PC-3 (cell line): Measurements from ENCODE around the gene CD44. TPM values are rescaled to one million over a fixed set of nuclear protein-coding genes. Genes with fewer than 3 reads are reported as not detected.

ENCODE experiments used
- ATAC-seq: fragments of 200-7000 bp; cut with Tn5 transposase; 2 replicates; pipeline ENCODE4 v1.9.1; 2020; ENCODE audit warnings: mild to moderate bottlenecking, moderate library complexity
- BruUV-seq: library from RNA; stranded (reverse); fragments of 400-500 nt; replicated peaks from 2 replicates; lab custom pipeline; 2021; lab: Mats Ljungman, UMichigan
- CTCF ChIA-PET: fragments of 300-600 bp; sonication (Branson Sonifier 250); formaldehyde crosslinking; loops from one replicate; lab custom pipeline; 2022; ENCODE audit warnings: antibody characterized with exemption; lab: Charles Lee
- POLR2A ChIA-PET: fragments of 300-600 bp; sonication (Branson Sonifier 250); formaldehyde crosslinking; loops from one replicate; lab custom pipeline; 2022; ENCODE audit warnings: antibody characterized with exemption; ENCODE audit not compliant: unreplicated experiment; lab: Charles Lee
- DNase-seq: peaks from one replicate; pipeline ENCODE4 v3.0.0-alpha.2; 2015
- H2AFZ ChIP-seq: fragments of 300-600 bp; sonication (generic); 2 replicates; pipeline ENCODE4 v1.6.0; 2016; ENCODE audit warnings: antibody characterized with exemption, low read length
- H3F3A ChIP-seq: fragments of 300-600 bp; sonication (generic); one replicate; pipeline ENCODE4 v1.6.0; 2017; ENCODE audit warnings: antibody characterized with exemption, low read length, control low read depth, mild to moderate bottlenecking; ENCODE audit not compliant: unreplicated experiment
- H3K27ac ChIP-seq: fragments of 300-600 bp; sonication (generic); 2 replicates; pipeline ENCODE4 v1.5.1; 2016; ENCODE audit warnings: mild to moderate bottlenecking, low read length
- H3K27me3 ChIP-seq: fragments of 300-600 bp; sonication (generic); 2 replicates; pipeline ENCODE4 v1.6.1; 2016; ENCODE audit warnings: low read length, mixed read lengths
- H3K36me3 ChIP-seq: fragments of 300-600 bp; sonication (generic); 2 replicates; pipeline ENCODE4 v1.6.1; 2016; ENCODE audit warnings: low read depth, mixed run types, low read length, mixed read lengths
- H3K4me1 ChIP-seq: fragments of 300-600 bp; sonication (generic); 2 replicates; pipeline ENCODE4 v1.5.1; 2016; ENCODE audit warnings: low read length; ENCODE audit not compliant: insufficient read depth
- H3K4me2 ChIP-seq: fragments of 300-600 bp; sonication (generic); 2 replicates; pipeline ENCODE4 v1.6.0; 2016; ENCODE audit warnings: low read length
- H3K4me3 ChIP-seq: fragments of 300-600 bp; sonication (generic); 2 replicates; pipeline ENCODE4 v1.5.1; 2016; ENCODE audit warnings: mild to moderate bottlenecking, low read length, mixed read lengths
- H3K79me2 ChIP-seq: fragments of 300-600 bp; sonication (generic); 2 replicates; pipeline ENCODE4 v1.6.1; 2017; ENCODE audit warnings: low read length, mixed read lengths
- H3K9ac ChIP-seq: fragments of 300-600 bp; sonication (generic); 2 replicates; pipeline ENCODE4 v1.6.0; 2016; ENCODE audit warnings: mild to moderate bottlenecking, low read length
- H3K9me2 ChIP-seq: fragments of 300-600 bp; sonication (generic); replicated peaks from 2 replicates; pipeline ENCODE4 v1.6.1; 2016; ENCODE audit warnings: mixed run types, low read length, mixed read lengths
- H3K9me3 ChIP-seq: fragments of 300-600 bp; sonication (generic); 2 replicates; pipeline ENCODE4 v1.6.1; 2016; ENCODE audit warnings: low read length, mixed read lengths
- H4K20me1 ChIP-seq: fragments of 300-600 bp; sonication (generic); 2 replicates; pipeline ENCODE4 v1.6.1; 2016; ENCODE audit warnings: low read length, mixed read lengths
- CTCF ChIP-seq: fragments of 300-600 bp; sonication (generic); conservative IDR thresholded peaks from 2 replicates; pipeline ENCODE4 v1.5.1; 2017; ENCODE audit warnings: antibody characterized with exemption, low read depth, mild to moderate bottlenecking, low read length
- EZH2 ChIP-seq: fragments of 300-600 bp; sonication (generic); IDR thresholded peaks from one replicate; pipeline ENCODE4 v1.6.1; 2017; ENCODE audit warnings: antibody characterized with exemption, mild to moderate bottlenecking, low read length; ENCODE audit not compliant: unreplicated experiment
- EZH2phosphoT487 ChIP-seq: fragments of 300-600 bp; sonication (generic); IDR thresholded peaks from 2 replicates; pipeline ENCODE4 v1.6.1; 2018; ENCODE audit warnings: mild to moderate bottlenecking, antibody characterized with exemption, low read length, borderline replicate concordance
- intact Hi-C: fragments of 100-400 bp; cut with micrococcal nuclease; formaldehyde crosslinking; loops from 2 replicates; pipeline ENCODE4 v1.9.0; 2023
- total RNA-seq: library from RNA; depleted of rRNA; stranded (reverse); fragments of >200 nt; gene quantifications from 2 replicates; pipeline ENCODE4 v1.2.3, GENCODE V29; 2014

The CD44 gene
- total RNA-seq, 1 experiment from 2014 or later: 181 TPM

GRCh38 chr11:35131886-35132285 lies 7.1 kb upstream of the CD44 start:
- H3K4me3 ChIP-seq: no peak overlapping the region
- ChIA-PET CTCF (no interaction called here), POLR2A (no interaction called here)
- TF ChIP-seq EZH2: no peak
- TF ChIP-seq CTCF: no peak
- no peak for TF ChIP-seq EZH2phosphoT487
- no peaks in the 10 kb centered on the region for H3K9me2 ChIP-seq
- H4K20me1 ChIP-seq: no peaks in the 10 kb centered on the region
- H3K4me1 ChIP-seq: peaks cover 8% of the 10 kb centered on the region
- DNase-seq: no peak
- no peak overlapping the region for H2AFZ ChIP-seq
- BruUV-seq: no TSS peak
- no peaks in the 10 kb centered on the region for H3K79me2 ChIP-seq
- H3K4me2 ChIP-seq: no peak overlapping the region
- no peak for ATAC-seq
- H3K27ac ChIP-seq: no peak overlapping the region
- H3K9me3 ChIP-seq: no peaks in the 10 kb centered on the region
- H3K27me3 ChIP-seq: no peaks in the 10 kb centered on the region
- no peaks in the 10 kb centered on the region for H3F3A ChIP-seq
- intact Hi-C loops: no loop called here
- H3K9ac ChIP-seq: no peak overlapping the region
- H3K36me3 ChIP-seq: no peaks in the 10 kb centered on the region

DNA sequence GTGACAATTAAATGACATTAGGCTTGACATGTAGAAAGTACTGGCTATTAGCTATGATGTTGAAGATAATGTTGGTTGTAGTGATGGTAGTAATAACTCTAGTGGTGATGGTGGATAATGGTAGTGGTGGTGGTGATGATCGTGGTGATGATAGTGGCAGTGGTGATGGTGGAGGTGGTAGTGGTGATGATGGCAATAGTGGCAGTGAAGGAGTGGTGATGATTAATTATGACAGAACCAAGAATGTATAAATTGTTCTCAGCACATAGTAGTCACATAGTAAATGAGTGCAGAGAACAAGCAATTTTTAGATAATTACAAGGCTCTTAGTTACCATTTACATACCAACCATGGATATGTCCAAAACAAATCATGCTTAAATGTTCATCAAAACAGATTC lies 5.3 kb upstream of the CD44 start:
- Histone ChIP-seq H4K20me1 (no peaks in the 10 kb centered on the region), H3K4me1 (peaks cover 14% of the 10 kb centered on the region), H3F3A (no peaks in the 10 kb centered on the region), H3K9me3 (no peaks in the 10 kb centered on the region), H3K9me2 (no peaks in the 10 kb centered on the region), H3K27me3 (no peaks in the 10 kb centered on the region), H3K9ac (no peak overlapping the region), H3K79me2 (peaks cover 3% of the 10 kb centered on the region), H3K4me2 (no peak overlapping the region), H2AFZ (no peak overlapping the region), H3K36me3 (no peaks in the 10 kb centered on the region), H3K27ac (no peak overlapping the region), H3K4me3 (no peak overlapping the region)
- ChIA-PET POLR2A (no interaction called here), CTCF (no interaction called here)
- no TSS peak for BruUV-seq
- ATAC-seq: no peak
- TF ChIP-seq EZH2: no peak
- no peak for TF ChIP-seq EZH2phosphoT487
- no peak for TF ChIP-seq CTCF
- no peak for DNase-seq
- intact Hi-C loops: no loop called here

DNA sequence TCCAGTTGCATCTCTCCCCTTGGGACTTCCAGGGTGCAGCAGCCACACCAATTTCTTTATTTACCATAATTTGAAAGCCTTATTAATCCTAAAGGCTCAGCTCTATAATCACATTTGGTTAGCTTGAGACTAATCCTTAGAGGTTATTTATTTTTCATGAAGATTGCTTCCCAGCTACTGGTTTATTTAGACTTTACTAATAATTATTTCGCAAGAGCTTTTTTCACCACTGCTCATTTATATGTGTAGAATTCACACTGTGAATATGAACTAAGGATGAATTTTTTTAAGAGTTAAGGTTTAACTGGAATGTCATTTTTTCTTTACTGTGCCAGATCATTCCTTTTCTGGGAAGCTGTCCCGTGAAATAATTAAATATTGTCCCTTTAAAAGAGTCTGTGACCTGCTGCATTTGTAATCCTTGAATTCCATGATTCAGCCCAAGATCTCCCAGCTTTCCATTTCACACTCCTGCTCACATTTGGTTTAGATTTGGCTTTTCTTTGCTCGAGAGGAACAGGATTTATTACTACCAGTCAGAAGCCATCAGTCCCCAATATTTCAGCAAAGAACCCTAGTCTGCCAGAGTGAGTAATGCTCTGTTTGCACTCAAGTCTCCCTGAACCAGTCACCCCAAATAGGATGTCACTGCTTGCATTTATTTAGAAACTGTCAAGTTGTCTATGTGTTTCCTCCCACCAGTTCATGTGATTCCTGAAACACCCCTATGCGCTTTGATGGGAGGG lies 4.4 kb upstream of the CD44 start:
- intact Hi-C loops: no loop called here
- ChIA-PET POLR2A (no interaction called here), CTCF (no interaction called here)
- Histone ChIP-seq H3K9me2 (no peaks in the 10 kb centered on the region), H3K36me3 (no peaks in the 10 kb centered on the region), H3K9me3 (no peaks in the 10 kb centered on the region), H3K79me2 (peaks cover 13% of the 10 kb centered on the region), H3K9ac (no peak overlapping the region), H4K20me1 (peaks cover 1% of the 10 kb centered on the region), H3K4me3 (no peak overlapping the region), H3K4me1 (peaks cover 14% of the 10 kb centered on the region), H3K27ac (no peak overlapping the region), H3K27me3 (no peaks in the 10 kb centered on the region), H3K4me2 (no peak overlapping the region), H3F3A (no peaks in the 10 kb centered on the region), H2AFZ (no peak overlapping the region)
- ATAC-seq: no peak
- TF ChIP-seq EZH2 (no peak), EZH2phosphoT487 (no peak), CTCF (no peak)
- no peak for DNase-seq
- no TSS peak for BruUV-seq
